IMR-90 (cell line): ENCODE results near the gene CRABP1. TPM values are rescaled to one million over a fixed set of nuclear protein-coding genes. Genes with fewer than 3 reads are reported as not detected.

Experiments
- ATAC-seq: fragments of 200-7000 bp; cut with Tn5 transposase; 2 replicates; pipeline ENCODE4 v1.9.1; 2020; ENCODE audit warnings: low read depth, mild to moderate bottlenecking, moderate library complexity
- BruUV-seq: library from RNA; stranded (reverse); fragments of 400-500 nt; replicated peaks from 2 replicates; lab custom pipeline; 2021; lab: Mats Ljungman, UMichigan
- CTCF ChIA-PET: fragments of 300-600 bp; formaldehyde crosslinking; extraction: SDS; loops from one replicate; lab custom pipeline; 2021; ENCODE audit warnings: antibody characterized with exemption; lab: Yijun Ruan, JAX
- POLR2A ChIA-PET: fragments of 300-600 bp; sonication (Branson Sonifier 250); formaldehyde crosslinking; loops from one replicate; lab custom pipeline; 2022; ENCODE audit warnings: antibody characterized with exemption; ENCODE audit not compliant: unreplicated experiment; lab: Charles Lee
- DNase-seq: peaks from one replicate; pipeline ENCODE4 v3.0.0; 2013
- H2AFZ ChIP-seq: replicated peaks from 2 replicates; pipeline ENCODE3; 2013; ENCODE audit warnings: low read length, mild to moderate bottlenecking; ENCODE audit not compliant: poor library complexity
- H2AK5ac ChIP-seq: 2 replicates; pipeline ENCODE4 v1.6.1; 2013; ENCODE audit warnings: low read depth, low read length, inconsistent platforms
- H2AK9ac ChIP-seq: replicated peaks from 2 replicates; pipeline ENCODE3; 2013; ENCODE audit warnings: mild to moderate bottlenecking, low read depth, low read length, moderate library complexity; ENCODE audit not compliant: poor library complexity
- H2BK120ac ChIP-seq: 2 replicates; pipeline ENCODE4 v1.6.1; 2013; ENCODE audit warnings: low read depth, low read length, inconsistent platforms
- H2BK15ac ChIP-seq: 3 replicates; pipeline ENCODE4 v1.6.1; 2013; ENCODE audit warnings: low read depth, low read length, inconsistent platforms
- H2BK20ac ChIP-seq: 2 replicates; pipeline ENCODE4 v1.6.1; 2013; ENCODE audit warnings: low read depth, mild to moderate bottlenecking, inconsistent platforms, low read length, moderate library complexity
- H2BK5ac ChIP-seq: 2 replicates; pipeline ENCODE4 v1.6.1; 2013; ENCODE audit warnings: mild to moderate bottlenecking, low read depth, low read length, inconsistent platforms; ENCODE audit not compliant: poor library complexity, severe bottlenecking
- H3K14ac ChIP-seq: replicated peaks from 2 replicates; pipeline ENCODE4 v1.6.1; 2013; ENCODE audit warnings: low read depth, low read length, inconsistent platforms
- H3K18ac ChIP-seq: 2 replicates; pipeline ENCODE4 v1.6.1; 2013; ENCODE audit warnings: low read depth, low read length, control low read depth
- H3K23ac ChIP-seq: 2 replicates; pipeline ENCODE4 v1.6.1; 2013; ENCODE audit warnings: low read depth, low read length, inconsistent platforms
- H3K27ac ChIP-seq: 2 replicates; pipeline ENCODE4 v1.5.1; 2013; ENCODE audit warnings: mild to moderate bottlenecking, control low read depth, low read length; ENCODE audit not compliant: insufficient read depth
- H3K27me3 ChIP-seq: 2 replicates; pipeline ENCODE4 v1.6.1; 2013; ENCODE audit warnings: low read length; ENCODE audit not compliant: control insufficient read depth, insufficient read depth
- H3K36me3 ChIP-seq: 2 replicates; pipeline ENCODE4 v1.6.1; 2013; ENCODE audit warnings: low read length, mixed read lengths; ENCODE audit not compliant: control insufficient read depth, insufficient read depth
- H3K4ac ChIP-seq: 2 replicates; pipeline ENCODE4 v1.6.1; 2013; ENCODE audit warnings: low read depth, low read length, inconsistent platforms
- H3K4me1 ChIP-seq: 2 replicates; pipeline ENCODE4 v1.6.1; 2013; ENCODE audit warnings: low read length, mixed read lengths; ENCODE audit not compliant: control insufficient read depth, insufficient read depth
- H3K4me2 ChIP-seq: 2 replicates; pipeline ENCODE4 v1.6.1; 2013; ENCODE audit warnings: low read depth, mild to moderate bottlenecking, control low read depth, low read length, moderate library complexity
- H3K4me3 ChIP-seq: 2 replicates; pipeline ENCODE4 v1.5.1; 2013; ENCODE audit warnings: low read depth, mild to moderate bottlenecking, control low read depth, low read length, moderate library complexity; ENCODE audit not compliant: insufficient read depth
- H3K56ac ChIP-seq: 2 replicates; pipeline ENCODE4 v1.6.1; 2013; ENCODE audit warnings: low read length, inconsistent platforms; ENCODE audit not compliant: insufficient read depth; ENCODE audit errors: extremely low read depth
- H3K79me1 ChIP-seq, 2 experiments: 2 replicates each; pipeline ENCODE4 v1.6.1; 2013; ENCODE audit warnings: low read length in 2 of 2, inconsistent platforms in 1 of 2, low read depth in 1 of 2
- H3K9ac ChIP-seq: 2 replicates; pipeline ENCODE4 v1.6.1; 2013; ENCODE audit warnings: low read depth, low read length, control low read depth
- H3K9me1 ChIP-seq: 2 replicates; pipeline ENCODE4 v1.6.1; 2013; ENCODE audit warnings: low read length, inconsistent platforms; ENCODE audit not compliant: insufficient read depth
- H3K9me3 ChIP-seq: 2 replicates; pipeline ENCODE4 v1.6.1; 2013; ENCODE audit warnings: low read length; ENCODE audit not compliant: control insufficient read depth, insufficient read depth
- H4K20me1 ChIP-seq: 2 replicates; pipeline ENCODE4 v1.6.1; 2013; ENCODE audit warnings: low read length, inconsistent platforms; ENCODE audit not compliant: insufficient read depth
- H4K5ac ChIP-seq: 2 replicates; pipeline ENCODE4 v1.6.1; 2013; ENCODE audit warnings: mild to moderate bottlenecking, low read depth, low read length, control low read depth
- H4K8ac ChIP-seq, 2 experiments: 2 replicates each; pipeline ENCODE4 v1.6.1; 2013; ENCODE audit warnings: low read depth in 2 of 2, low read length in 2 of 2, control low read depth in 1 of 2, inconsistent platforms in 1 of 2
- H4K91ac ChIP-seq: 2 replicates; pipeline ENCODE4 v1.6.1; 2013; ENCODE audit warnings: low read depth, low read length, inconsistent platforms; ENCODE audit not compliant: insufficient read depth
- CTCF ChIP-seq: conservative IDR thresholded peaks from 2 replicates; pipeline ENCODE4 v1.5.1; 2012; ENCODE audit warnings: mild to moderate bottlenecking, low read depth, low read length, improper control_type of control experiment
- ELK1 ChIP-seq: fragments of 150-350 bp; IDR thresholded peaks from 2 replicates; pipeline ENCODE4 v1.6.1; 2016; ENCODE audit warnings: low read depth, mild to moderate bottlenecking, low read length, moderate library complexity, borderline replicate concordance
- NFE2L2 ChIP-seq: fragments of 150-350 bp; IDR thresholded peaks from 2 replicates; pipeline ENCODE4 v1.6.1; 2016; ENCODE audit warnings: low read depth, mild to moderate bottlenecking, low read length
- POLR2A ChIP-seq: IDR thresholded peaks from 2 replicates; pipeline ENCODE4 v1.6.1; 2012; ENCODE audit warnings: mild to moderate bottlenecking, low read depth, low read length
- USF2 ChIP-seq: fragments of 150-350 bp; IDR thresholded peaks from 2 replicates; pipeline ENCODE4 v1.6.1; 2017; ENCODE audit warnings: mild to moderate bottlenecking, antibody characterized with exemption, low read length, low read depth
- WGBS, 2 experiments: methylation state at CpG; one replicate each; pipeline versions ENCODE4 v1.1.5 to v1.1.7; 2013; ENCODE audit warnings: missing lambda C conversion rate in 2 of 2; ENCODE audit not compliant: insufficient read length in 1 of 2; ENCODE audit errors: extremely low coverage in 2 of 2; 5-methylcytosine and 5-hydroxymethylcytosine counted together
- dilution Hi-C: fragments of 300-500 bp; cut with HindIII; formaldehyde crosslinking; loops from one replicate; pipeline ENCODE4 v1.14.3; 2018; ENCODE audit warnings: low sequenced_read_pairs; ENCODE audit not compliant: unreplicated experiment
- in situ Hi-C: fragments of 300-500 bp; cut with MboI; formaldehyde crosslinking; loops from 3 replicates; pipeline ENCODE4 v1.14.3; 2019; ENCODE audit warnings: low sequenced_read_pairs, inconsistent platforms, mixed read lengths
- intact Hi-C: fragments of 100-400 bp; cut with micrococcal nuclease; formaldehyde crosslinking; loops from 2 replicates; pipeline ENCODE4 v1.10.0; 2022
- polyA plus RNA-seq, 3 experiments: library from polyadenylated mRNA; depleted of rRNA; stranded (reverse); fragments of >200 nt; gene quantifications; 2 replicates each; pipeline ENCODE4 v1.2.3, GENCODE V29; 2012; ENCODE audit warnings: low replicate concordance in 1 of 3
- total RNA-seq: library from RNA; depleted of rRNA; stranded (reverse); fragments of >200 nt; gene quantifications from 2 replicates; pipeline ENCODE4 v1.2.3, GENCODE V29; 2012

CRABP1 gene
- total and polyA plus RNA-seq, 2 of the 4 experiments (the other 2 are of a cell fraction) = not detected

- no peak for DNase-seq
- no peak overlapping the region for H3K27ac ChIP-seq
- ATAC-seq = no peak
- H3K14ac ChIP-seq = no peak overlapping the region
- H2BK15ac ChIP-seq = no peak overlapping the region
- H3K4ac ChIP-seq = no peak overlapping the region
- intact Hi-C loops (no loop called here), in situ Hi-C loops (no loop called here), dilution Hi-C loops (no loop called here)
- no peak overlapping the region for H2AK5ac ChIP-seq
- H3K4me2 ChIP-seq = no peak overlapping the region
- no peak overlapping the region for H2BK5ac ChIP-seq
- H3K9me1 ChIP-seq = no peaks in the 10 kb centered on the region
- H3K27me3 ChIP-seq = peaks cover 74% of the 10 kb centered on the region
- no peak overlapping the region for H2BK20ac ChIP-seq
- H3K9me3 ChIP-seq = no peaks in the 10 kb centered on the region
- POLR2A ChIA-PET = no interaction called here
- no peak overlapping the region for H3K9ac ChIP-seq
- H4K5ac ChIP-seq = no peak overlapping the region
- no peak for TF ChIP-seq POLR2A
- TF ChIP-seq NFE2L2 = no peak
- TF ChIP-seq ELK1 = no peak
- TF ChIP-seq USF2 = no peak
- no peak for TF ChIP-seq CTCF
- no peaks in the 10 kb centered on the region for H3K79me1 ChIP-seq
- no peaks in the 10 kb centered on the region for H3K36me3 ChIP-seq
- WGBS, 2 experiments = 0% methylated on average over 1 of the region's 5 CpGs; no CpG with 5 or more reads in 1 of the 2 experiments
- H3K23ac ChIP-seq = no peak overlapping the region
- BruUV-seq = no TSS peak
- no peak overlapping the region for H4K8ac ChIP-seq
- H3K56ac ChIP-seq = no peak overlapping the region
- no peak overlapping the region for H2AK9ac ChIP-seq
- peaks cover 1% of the 10 kb centered on the region; the same call in 1 of the 2 replicates for H3K4me1 ChIP-seq
- CTCF ChIA-PET = no interaction called here
- no peak overlapping the region for H2AFZ ChIP-seq
- H4K91ac ChIP-seq = no peak overlapping the region
- no peak overlapping the region for H2BK120ac ChIP-seq
- no peak overlapping the region for H3K4me3 ChIP-seq
- no peaks in the 10 kb centered on the region for H4K20me1 ChIP-seq
- H3K18ac ChIP-seq = no peak overlapping the region
Measured at GRCh38 chr15:78342021-78342420, 1.9 kb downstream of the CRABP1 start.
